HG02759 (cell line): ENCODE measurements around the gene PTPRK.

ENCODE experiments used
- ATAC-seq: cut with Tn5 transposase; IDR thresholded peaks from one replicate; pipeline ENCODE4 v1.9.1; 2021; ENCODE audit warnings: mild to moderate bottlenecking, moderate library complexity; ENCODE audit not compliant: unreplicated experiment

PTPRK gene

GRCh38 chr6:128352366-128352765, 168.0 kb downstream of the PTPRK start:
- no peak for ATAC-seq

- ATAC-seq = no peak
Observed at GRCh38 chr6:128351255-128351514, 169.2 kb downstream of the PTPRK start.

GRCh38 chr6:128350416-128351254, 169.8 kb downstream of the PTPRK start:
- no peak for ATAC-seq

- ATAC-seq = no peak
Observed at GRCh38 chr6:128347123-128347522, 173.3 kb downstream of the PTPRK start.

GRCh38 chr6:128346569-128346968, 173.8 kb downstream of the PTPRK start:
- no peak for ATAC-seq

- no peak for ATAC-seq
Observed at GRCh38 chr6:128345278-128345677, 175.1 kb downstream of the PTPRK start.

GRCh38 chr6:128343706-128344105, 176.7 kb downstream of the PTPRK start:
- no peak for ATAC-seq

- ATAC-seq = no peak
Observed at GRCh38 chr6:128339635-128340450, 180.6 kb downstream of the PTPRK start.

GRCh38 chr6:128337619-128338018, 182.8 kb downstream of the PTPRK start:
- no peak for ATAC-seq

- no peak for ATAC-seq
Observed at GRCh38 chr6:128336436-128337095, 183.8 kb downstream of the PTPRK start.

- ATAC-seq = no peak
Observed at GRCh38 chr6:128335963-128336362, 184.4 kb downstream of the PTPRK start.

GRCh38 chr6:128333581-128334223, 186.7 kb downstream of the PTPRK start:
- ATAC-seq = no peak

- peak; percentile 84 for ATAC-seq
Observed at GRCh38 chr6:128327890-128328289, 192.5 kb downstream of the PTPRK start.

- no peak for ATAC-seq
Observed at GRCh38 chr6:128323011-128323410, 197.4 kb downstream of the PTPRK start.

- ATAC-seq = no peak
Observed at GRCh38 chr6:128319946-128320345, 200.5 kb downstream of the PTPRK start.

GRCh38 chr6:128319157-128319556, 201.2 kb downstream of the PTPRK start:
- no peak for ATAC-seq

GRCh38 chr6:128316258-128316929, 204.0 kb downstream of the PTPRK start:
- ATAC-seq = no peak

- no peak for ATAC-seq
Observed at GRCh38 chr6:128314190-128314589, 206.2 kb downstream of the PTPRK start.

GRCh38 chr6:128311944-128312570, 208.3 kb downstream of the PTPRK start:
- ATAC-seq = no peak

- no peak for ATAC-seq
Observed at GRCh38 chr6:128310451-128310850, 209.9 kb downstream of the PTPRK start.
